SK-MEL-5 (cell line): ENCODE results near the gene SEC14L2. TPM values are rescaled to one million over a fixed set of nuclear protein-coding genes. Genes with fewer than 3 reads are reported as not detected.
"Not testable (repeated sequence)": the region's sequence is repeated elsewhere in the genome, so short reads cannot be mapped to it uniquely, and the experiment has no call there.

ENCODE experiments used
- DNase-seq: peaks from one replicate; pipeline ENCODE4 v3.0.0-alpha.2; 2016; ENCODE audit warnings: low read depth, low spot score
- in situ Hi-C: cut with HindIII; loops from 2 replicates; pipeline ENCODE4 v1.10.0; 2016; ENCODE audit warnings: low sequenced_read_pairs, high pct_unique_total_duplicates, low pct_unique_long_range_greater_than_20kb
- small RNA-seq, 2 experiments: library from RNA; depleted of rRNA; stranded (forward); fragments of <200 nt; gene quantifications; one replicate each; pipeline ENCODE3, GENCODE V24; 2014
- total RNA-seq: library from RNA; depleted of rRNA; stranded (reverse); fragments of >200 nt; shearing (Covaris generic); gene quantifications from 2 replicates; pipeline ENCODE4 v1.2.3, GENCODE V29; 2014; rRNA removed

SEC14L2 gene
- total RNA-seq, 1 experiment from 2014 or later: 4.0 TPM

DNA sequence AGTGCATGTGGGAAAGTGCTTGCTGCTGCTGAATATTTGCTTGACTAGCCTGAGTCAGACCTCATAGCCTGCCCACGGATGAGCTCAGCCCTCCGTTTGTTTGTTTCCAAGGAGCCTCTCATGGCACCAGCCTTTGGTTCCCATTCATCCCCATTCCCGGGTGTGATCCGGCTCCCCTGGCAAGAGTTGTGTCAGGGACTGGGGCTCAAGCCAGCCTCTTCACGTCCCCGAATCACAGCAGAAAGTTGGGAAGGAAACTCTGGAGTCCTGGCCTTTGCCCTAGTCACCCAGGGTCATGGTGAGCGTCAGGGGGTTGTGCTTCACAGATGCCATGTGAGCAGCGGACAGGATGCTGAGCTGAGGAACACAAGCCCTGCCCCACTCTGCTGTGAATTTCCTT, 61.2 kb downstream of the SEC14L2 start:
- DNase-seq: no peak
- in situ Hi-C loops: no loop called here

DNA sequence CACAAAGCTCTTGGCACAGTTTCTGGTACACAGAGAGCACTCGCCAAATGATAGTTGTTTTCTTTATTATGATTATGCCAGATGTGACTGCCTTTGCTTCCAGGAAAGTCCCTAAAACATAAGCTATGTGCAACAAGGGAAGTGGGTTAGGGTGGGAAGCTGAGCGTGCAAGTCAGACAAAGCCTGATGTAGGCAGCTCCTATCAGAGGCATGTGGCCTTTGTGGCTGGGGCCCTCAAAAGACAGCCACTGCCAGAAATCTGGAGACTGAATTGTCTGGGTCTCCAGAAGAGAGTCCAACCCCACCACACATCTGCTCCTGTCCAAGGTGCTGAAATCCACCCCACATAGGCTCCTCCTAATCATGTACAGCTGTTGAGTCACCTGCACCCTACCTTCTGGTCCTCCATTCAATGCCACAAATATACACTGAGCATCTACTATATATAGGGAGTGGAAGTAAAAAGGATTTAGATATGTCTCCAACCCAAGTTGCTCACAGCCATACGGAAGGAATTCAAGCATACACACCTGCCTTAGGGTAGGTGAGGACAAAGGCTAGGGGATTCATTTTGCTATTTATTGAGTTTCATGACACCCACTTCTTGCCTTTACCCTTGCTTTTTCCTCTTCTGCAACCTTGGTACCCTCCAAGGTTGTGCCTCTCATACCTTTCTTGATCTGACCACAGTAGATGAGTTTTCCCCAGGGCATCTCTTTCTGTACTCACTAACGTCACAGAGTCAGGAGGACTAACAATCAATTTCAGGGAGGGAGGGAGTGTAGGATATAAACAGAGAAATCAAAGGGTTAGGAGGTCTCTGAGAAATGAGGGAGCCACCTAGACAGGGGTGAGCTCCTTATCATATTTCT, 62.6 kb downstream of the SEC14L2 start:
- in situ Hi-C loops: no loop called here
- no peak for DNase-seq

DNA sequence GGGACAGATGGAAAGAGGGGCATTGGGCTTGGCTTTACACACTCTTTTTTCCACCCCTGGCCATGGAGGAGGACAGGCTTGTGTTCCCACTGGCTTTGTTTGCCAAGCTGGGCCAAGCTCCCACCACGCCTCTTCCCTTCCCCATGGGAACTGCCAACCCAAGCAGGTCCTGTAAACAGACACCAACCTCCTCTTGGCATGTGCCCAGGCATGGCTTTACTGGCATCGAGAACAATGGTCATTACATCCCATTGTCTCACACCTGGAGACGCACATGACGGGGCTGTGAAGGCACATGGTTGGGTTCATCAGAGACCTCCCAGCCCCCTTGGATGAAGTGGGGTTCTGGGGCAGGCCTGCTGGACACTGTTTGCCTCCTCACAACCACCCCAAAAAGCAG, 63.3 kb downstream of the SEC14L2 start:
- in situ Hi-C loops: no loop called here
- no peak for DNase-seq

DNA sequence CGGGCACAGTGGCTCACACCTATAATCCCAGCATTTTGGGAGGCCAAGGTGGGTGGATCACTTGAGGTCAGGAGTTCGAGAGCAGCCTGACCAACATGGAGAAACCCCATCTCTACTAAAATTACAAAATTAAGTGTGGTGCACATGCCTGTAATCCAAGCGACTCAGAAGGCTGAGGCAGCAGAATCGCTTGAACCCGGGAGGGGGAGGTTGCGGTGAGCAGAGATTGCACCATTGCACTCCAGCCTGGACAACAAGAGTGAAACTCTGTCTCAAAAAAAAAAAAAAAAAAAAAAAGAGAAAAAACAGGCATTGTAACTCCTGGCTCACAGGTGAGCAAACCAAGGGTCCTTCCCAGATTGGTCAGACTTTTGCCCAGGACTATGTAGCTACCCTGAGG, 63.7 kb downstream of the SEC14L2 start:
- in situ Hi-C loops, DNase-seq: not testable (repeated sequence)

DNA sequence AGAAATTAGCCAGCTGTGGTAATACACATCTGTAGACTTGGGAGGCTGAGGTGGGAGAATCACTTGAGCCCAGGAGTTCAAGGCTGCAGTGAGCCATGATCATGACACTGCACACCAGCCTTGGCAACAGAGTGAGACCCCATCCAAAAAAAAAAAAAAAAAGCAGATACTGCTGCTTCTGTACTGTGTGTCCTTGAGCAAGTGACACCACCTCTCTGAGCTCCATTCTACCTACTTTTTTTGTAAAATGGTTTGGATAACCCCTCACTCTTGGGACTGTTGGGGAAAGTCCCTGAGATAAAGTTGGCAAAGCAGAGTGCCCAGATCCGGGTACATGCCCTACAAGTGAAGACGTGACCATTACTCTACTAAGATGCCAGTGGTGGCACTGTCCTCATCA, 72.3 kb downstream of the SEC14L2 start:
- no peak for DNase-seq
- in situ Hi-C loops: no loop called here

GRCh38 chr22:30470655-30471054, 73.8 kb downstream of the SEC14L2 start:
- in situ Hi-C loops: no loop called here
- DNase-seq: no peak

DNA sequence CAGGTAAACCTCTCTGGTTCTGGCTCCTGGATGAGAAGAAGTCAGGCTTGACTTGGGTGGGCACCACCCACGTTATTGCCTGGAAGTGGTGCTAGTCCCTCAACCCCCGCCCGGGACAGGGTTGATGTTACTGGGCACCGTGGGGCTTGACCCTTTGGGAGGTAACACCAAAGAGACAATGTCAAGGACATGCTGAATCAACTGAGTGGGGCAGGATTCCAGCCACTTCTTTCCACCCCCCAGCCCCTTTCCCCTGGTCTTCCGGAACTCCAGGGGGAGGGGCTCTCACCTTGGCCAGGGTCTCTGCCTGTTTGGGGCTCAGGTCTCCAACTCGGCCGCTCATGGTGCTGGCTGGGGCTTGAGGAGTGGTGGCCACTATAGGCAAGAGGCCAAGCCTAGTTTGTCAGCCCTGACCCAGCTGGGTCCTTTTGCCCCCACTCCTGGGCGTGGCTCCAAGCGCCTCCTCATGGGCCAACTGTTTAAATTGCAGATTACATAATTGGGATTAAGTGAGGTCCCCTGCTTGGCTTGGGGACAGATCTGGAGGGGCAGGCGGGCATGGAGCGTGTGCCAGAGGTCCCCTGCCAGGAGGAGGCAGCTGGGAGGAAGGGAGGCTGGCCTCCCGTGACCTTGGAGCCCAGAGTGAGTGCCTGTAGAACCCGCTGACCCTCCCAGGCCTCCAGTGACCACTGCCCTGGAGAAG, 74.9 kb downstream of the SEC14L2 start, which contains the start of gene SEC14L3:
Gene SEC14L3 (minus strand): TSS at position 402 of the 703 bp plus-strand sequence. CDS start 59 bp downstream, at position 343.
- in situ Hi-C loops: no loop called here
- DNase-seq: no peak

DNA sequence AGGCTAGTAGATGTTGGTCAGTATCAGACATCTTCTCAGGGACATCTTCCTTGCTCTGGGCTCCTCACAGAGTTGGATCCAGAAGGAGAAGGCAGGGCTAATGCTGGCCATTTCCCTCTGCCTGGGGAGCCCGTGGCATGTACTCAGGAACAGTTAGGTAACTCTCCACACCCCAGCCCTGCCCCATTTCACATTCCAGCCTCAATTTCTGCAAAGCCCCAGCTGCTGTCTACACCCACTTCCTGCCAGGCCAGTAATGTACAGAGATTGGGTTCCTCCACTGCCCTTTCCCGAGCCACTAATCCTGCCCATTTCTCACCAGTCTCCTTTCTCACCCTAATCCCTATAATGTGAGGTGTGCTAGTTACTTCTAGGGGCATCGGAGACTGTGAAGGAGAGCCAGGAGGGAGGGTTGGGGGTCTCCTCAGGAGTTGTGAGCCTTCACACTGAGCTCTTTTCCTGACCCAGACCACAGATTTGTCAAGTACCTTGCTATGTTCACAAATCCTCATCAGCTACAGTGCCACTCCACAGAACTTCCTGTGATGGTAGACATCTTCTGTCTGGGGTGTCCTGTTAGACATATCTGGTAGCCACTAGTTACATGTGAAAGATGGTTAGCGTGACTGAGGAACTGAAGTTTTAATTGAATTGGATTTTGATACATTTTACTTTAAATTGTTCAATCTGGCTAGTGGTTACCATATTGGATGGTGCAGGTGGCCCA, 76.3 kb downstream of the SEC14L2 start:
- in situ Hi-C loops: no loop called here

GRCh38 chr22:30474121-30474520, 77.3 kb downstream of the SEC14L2 start:
- in situ Hi-C loops: no loop called here
- DNase-seq: no peak

More for the DNA sequence above, 76.3 kb downstream of the SEC14L2 start:
- DNase-seq: no peak

Small RNA genes within 50 kb of the gene (small RNA-seq; reads per million reads assigned to genes)
- gene AC004832.3 (0 reads per million in 2 experiments), gene RNU6-564P (0 reads per million in 2 experiments)

Other genes with a start within 250 kb of the SEC14L2 start
- 3.2 and 3.4 TPM in 2 replicates for gene LIF, start 150.3 kb upstream of the SEC14L2 start, total RNA-seq
- not detected in 2 replicates for gene OSM, start 130.2 kb upstream of the SEC14L2 start, total RNA-seq
- gene CASTOR1, start 107.5 kb upstream of the SEC14L2 start, total RNA-seq: 3.4 and 4.0 TPM in 2 replicates
- gene TBC1D10A, start 70.1 kb upstream of the SEC14L2 start, total RNA-seq: 38.2 and 46.8 TPM in 2 replicates
- gene SF3A1, start 40.1 kb upstream of the SEC14L2 start, total RNA-seq: 54.6 and 62.9 TPM in 2 replicates
- gene CCDC157, start 40.0 kb upstream of the SEC14L2 start, total RNA-seq: 0.59 and 0.82 TPM in 2 replicates
- gene RNF215, start 9.6 kb upstream of the SEC14L2 start, total RNA-seq: 12.2 and 14.2 TPM in 2 replicates
- 83.1 and 92.2 TPM in 2 replicates for gene MTFP1, start 28.8 kb downstream of the SEC14L2 start, total RNA-seq
- gene SEC14L3, start 75.0 kb downstream of the SEC14L2 start, total RNA-seq: not detected in 2 replicates
- 0.24 and 0.59 TPM in 2 replicates for gene SEC14L4, start 108.7 kb downstream of the SEC14L2 start, total RNA-seq
- gene SEC14L6, start 149.7 kb downstream of the SEC14L2 start, total RNA-seq: not detected in 2 replicates
- gene GAL3ST1, start 177.6 kb downstream of the SEC14L2 start, total RNA-seq: 0.55 and 0.96 TPM in 2 replicates
- gene PES1, start 194.9 kb downstream of the SEC14L2 start, total RNA-seq: 185 and 200 TPM in 2 replicates
- 1.8 and 2.0 TPM in 2 replicates for gene TCN2, start 210.2 kb downstream of the SEC14L2 start, total RNA-seq
- 5.5 and 7.4 TPM in 2 replicates for gene SLC35E4, start 238.8 kb downstream of the SEC14L2 start, total RNA-seq